IPS-20b (cell line): ENCODE data around the gene NDUFA9.
A peak's percentile ranks its signal among the peaks of the same experiment; 100 is the strongest.

Experiments used
- H3K27ac ChIP-seq: one replicate; pipeline ENCODE4 v1.5.1; 2013; ENCODE audit warnings: low read length
- H3K27me3 ChIP-seq: 2 replicates; pipeline ENCODE4 v1.6.1; 2013; ENCODE audit warnings: mild to moderate bottlenecking, low read length, inconsistent platforms; ENCODE audit not compliant: insufficient read depth
- H3K36me3 ChIP-seq: 2 replicates; pipeline ENCODE4 v1.6.1; 2013; ENCODE audit warnings: low read depth, mild to moderate bottlenecking, inconsistent platforms, low read length, moderate library complexity; ENCODE audit not compliant: insufficient read depth
- H3K4me1 ChIP-seq: 2 replicates; pipeline ENCODE4 v1.6.1; 2013; ENCODE audit warnings: mild to moderate bottlenecking, control low read depth, inconsistent platforms, low read length, moderate library complexity; ENCODE audit not compliant: insufficient read depth
- H3K4me3 ChIP-seq: 2 replicates; pipeline ENCODE4 v1.5.1; 2013; ENCODE audit warnings: mild to moderate bottlenecking, low read length, inconsistent platforms
- H3K9ac ChIP-seq: 2 replicates; pipeline ENCODE4 v1.6.1; 2013; ENCODE audit warnings: low read depth, mild to moderate bottlenecking, inconsistent platforms, low read length, moderate library complexity
- H3K9me3 ChIP-seq: 2 replicates; pipeline ENCODE4 v1.6.1; 2013; ENCODE audit warnings: mild to moderate bottlenecking, low read depth, low read length, inconsistent platforms; ENCODE audit not compliant: insufficient read depth

NDUFA9 gene

DNA sequence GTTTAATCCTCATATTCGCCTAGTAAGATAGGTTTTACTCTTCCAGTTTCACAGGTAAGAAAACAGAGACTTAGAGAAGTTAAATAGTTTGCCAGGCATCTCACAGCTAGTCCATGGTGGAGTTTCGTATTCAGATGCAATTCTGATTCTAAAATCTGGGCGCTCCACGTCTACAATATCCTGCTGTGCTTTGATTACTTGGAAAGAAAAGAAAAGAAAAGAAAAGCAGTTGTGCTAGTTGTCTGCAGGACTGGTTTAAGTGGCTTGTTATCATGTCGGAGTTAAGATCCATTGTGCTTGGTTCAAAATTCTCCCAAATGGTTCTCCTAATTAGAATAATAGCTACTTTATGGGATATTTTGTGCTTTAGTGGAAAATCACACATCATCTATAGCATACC is 18.7 kb upstream of the NDUFA9 start:
- no peaks in the 10 kb centered on the region for H3K36me3 ChIP-seq
- H3K9ac ChIP-seq: no peak overlapping the region
- no peaks in the 10 kb centered on the region for H3K9me3 ChIP-seq
- peaks cover 13% of the 10 kb centered on the region; the same call in 1 of the 2 replicates for H3K4me1 ChIP-seq
- H3K4me3 ChIP-seq: peak overlapping the region; percentile 17
- no peaks in the 10 kb centered on the region for H3K27me3 ChIP-seq
- H3K27ac ChIP-seq: no peak overlapping the region

DNA sequence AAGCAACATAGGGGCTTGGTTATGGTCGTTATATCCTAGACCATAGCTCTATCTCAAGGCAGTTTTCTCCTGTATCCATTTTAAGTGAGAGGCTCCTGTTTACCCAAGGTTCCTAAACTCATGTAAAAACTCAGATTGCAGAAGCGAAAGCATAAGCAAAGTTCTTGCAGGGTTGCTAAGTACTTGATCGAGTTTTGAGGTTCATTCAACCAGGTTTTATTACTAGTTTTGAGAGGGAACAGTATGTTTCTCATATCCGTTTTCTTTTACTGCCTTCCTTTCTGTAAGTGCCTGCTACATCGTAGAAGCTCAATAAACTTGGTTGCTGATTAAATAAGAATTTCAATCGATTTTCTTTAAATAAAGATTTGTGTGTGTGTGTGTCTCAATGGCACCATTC is 5.2 kb upstream of the NDUFA9 start:
- Histone ChIP-seq H3K9ac (no peak overlapping the region), H3K27ac (no peak overlapping the region), H3K9me3 (no peaks in the 10 kb centered on the region), H3K36me3 (no peaks in the 10 kb centered on the region), H3K27me3 (no peaks in the 10 kb centered on the region), H3K4me1 (no peaks in the 10 kb centered on the region), H3K4me3 (no peak overlapping the region)

DNA sequence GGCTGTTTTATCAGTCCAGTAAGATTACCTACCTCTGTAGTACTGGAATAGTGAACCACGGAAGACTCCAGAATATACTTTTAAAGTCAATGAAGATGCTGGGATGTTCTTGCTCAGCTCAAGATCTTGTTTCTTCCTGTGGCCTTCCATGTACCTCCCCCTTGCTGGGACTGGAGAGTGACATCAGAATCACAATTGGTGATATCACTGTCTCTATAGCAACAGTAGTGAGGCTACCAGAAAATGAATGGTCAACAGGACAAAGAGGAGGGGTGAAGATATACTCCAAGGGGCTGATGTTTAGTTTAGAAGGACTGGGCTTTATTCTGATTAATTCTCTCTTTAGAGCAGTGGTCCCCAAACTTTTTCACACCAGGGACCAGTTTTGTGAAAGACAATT is 3.9 kb upstream of the NDUFA9 start:
- Histone ChIP-seq H3K4me1 (peaks cover 1% of the 10 kb centered on the region; the same call in 1 of the 2 replicates), H3K27me3 (no peaks in the 10 kb centered on the region), H3K9ac (no peak overlapping the region), H3K36me3 (no peaks in the 10 kb centered on the region), H3K9me3 (no peaks in the 10 kb centered on the region), H3K4me3 (no peak overlapping the region), H3K27ac (no peak overlapping the region)

DNA sequence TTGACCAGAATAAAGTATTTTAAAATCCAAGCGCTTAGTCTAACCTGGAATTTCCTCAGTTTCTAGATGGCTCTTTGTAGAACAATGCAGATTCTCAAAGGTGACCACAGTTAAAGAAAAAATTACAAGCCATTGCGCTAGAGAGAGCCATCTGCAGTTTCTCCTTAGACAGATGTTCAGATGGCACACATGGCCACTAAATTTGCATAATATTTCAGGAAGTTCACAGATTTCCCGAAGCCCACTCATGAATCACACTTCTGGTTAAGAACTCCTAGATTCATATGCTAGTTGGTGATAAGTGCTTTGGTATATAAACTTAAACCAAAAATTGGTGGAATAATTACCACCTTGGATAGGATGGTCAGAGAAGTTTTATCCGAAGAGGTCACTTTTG is 812 bp upstream of the NDUFA9 start:
- Histone ChIP-seq H3K27ac (no peak overlapping the region), H3K9me3 (no peaks in the 10 kb centered on the region), H3K9ac (peak overlapping the region; percentile 88; the same call in 1 of the 2 replicates), H3K27me3 (no peaks in the 10 kb centered on the region), H3K4me3 (peak overlapping the region; percentile 89), H3K4me1 (peaks cover 3% of the 10 kb centered on the region; the same call in 1 of the 2 replicates), H3K36me3 (no peaks in the 10 kb centered on the region)

DNA sequence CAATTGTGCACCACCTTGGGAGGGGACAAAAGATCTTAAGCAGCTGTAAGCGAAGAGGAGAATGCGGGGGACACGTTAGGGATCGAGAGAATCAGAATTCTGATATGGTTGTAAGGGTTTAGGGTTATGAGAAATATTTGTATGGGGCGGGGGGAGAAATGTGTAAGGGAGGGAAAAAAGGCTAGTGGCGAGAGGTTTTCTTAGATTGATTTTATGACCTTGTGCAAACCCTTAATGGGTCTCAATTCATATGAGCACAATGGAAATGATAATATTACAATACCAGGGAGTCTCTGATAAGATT is 396 bp downstream of the NDUFA9 start:
- Histone ChIP-seq H3K27me3 (no peaks in the 10 kb centered on the region), H3K9ac (peak overlapping the region; percentile 88), H3K4me1 (peaks cover 3% of the 10 kb centered on the region; the same call in 1 of the 2 replicates), H3K4me3 (peak overlapping the region; percentile 89), H3K36me3 (peaks cover 6% of the 10 kb centered on the region), H3K27ac (peak overlapping the region; percentile 37), H3K9me3 (no peaks in the 10 kb centered on the region)

DNA sequence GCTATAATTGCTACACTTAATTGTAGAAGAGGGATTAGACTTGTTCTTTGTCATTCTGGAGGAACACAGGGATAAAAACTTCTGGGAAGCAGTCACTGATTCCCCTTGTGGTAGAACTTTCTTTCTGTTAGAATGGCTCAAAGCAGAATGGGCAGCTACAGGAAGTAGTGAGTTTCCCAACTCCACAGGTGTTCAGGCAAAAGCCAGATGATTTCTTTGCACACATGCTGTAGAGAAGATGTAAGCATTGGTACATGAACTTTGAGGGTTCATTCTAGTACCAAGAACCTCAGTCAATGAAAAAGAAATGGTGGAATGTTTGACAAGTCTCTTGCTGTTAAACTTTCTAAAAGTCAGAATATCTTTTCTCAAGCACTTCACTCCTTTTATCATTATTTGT is 4.3 kb downstream of the NDUFA9 start:
- peaks cover 45% of the 10 kb centered on the region for H3K36me3 ChIP-seq
- no peak overlapping the region for H3K9ac ChIP-seq
- H3K4me3 ChIP-seq: no peak overlapping the region
- no peaks in the 10 kb centered on the region for H3K27me3 ChIP-seq
- H3K27ac ChIP-seq: no peak overlapping the region
- no peaks in the 10 kb centered on the region for H3K9me3 ChIP-seq
- H3K4me1 ChIP-seq: peaks cover 3% of the 10 kb centered on the region; the same call in 1 of the 2 replicates

DNA sequence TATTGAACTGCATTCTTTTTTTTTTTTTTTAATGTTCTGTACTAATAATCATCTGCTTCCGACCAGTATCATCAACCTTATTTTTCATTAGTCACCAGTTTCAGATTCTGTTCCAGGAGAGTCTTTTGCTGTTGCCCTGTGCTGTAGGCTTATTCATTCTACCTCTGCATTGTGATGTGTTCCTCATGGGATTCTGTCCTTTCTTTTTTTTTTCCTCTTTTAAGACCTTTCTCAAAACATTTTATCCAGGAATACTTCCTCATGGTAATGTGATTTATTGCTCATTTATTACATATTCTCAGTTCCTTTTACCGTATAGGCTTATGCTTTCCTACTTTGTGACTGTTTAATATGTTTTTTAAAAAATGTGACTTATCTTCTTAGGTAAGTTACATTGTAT is 4.8 kb downstream of the NDUFA9 start:
- Histone ChIP-seq H3K27me3 (no peaks in the 10 kb centered on the region), H3K4me1 (peaks cover 3% of the 10 kb centered on the region; the same call in 1 of the 2 replicates), H3K27ac (no peak overlapping the region), H3K36me3 (peaks cover 48% of the 10 kb centered on the region), H3K4me3 (no peak overlapping the region), H3K9ac (no peak overlapping the region), H3K9me3 (no peaks in the 10 kb centered on the region)

DNA sequence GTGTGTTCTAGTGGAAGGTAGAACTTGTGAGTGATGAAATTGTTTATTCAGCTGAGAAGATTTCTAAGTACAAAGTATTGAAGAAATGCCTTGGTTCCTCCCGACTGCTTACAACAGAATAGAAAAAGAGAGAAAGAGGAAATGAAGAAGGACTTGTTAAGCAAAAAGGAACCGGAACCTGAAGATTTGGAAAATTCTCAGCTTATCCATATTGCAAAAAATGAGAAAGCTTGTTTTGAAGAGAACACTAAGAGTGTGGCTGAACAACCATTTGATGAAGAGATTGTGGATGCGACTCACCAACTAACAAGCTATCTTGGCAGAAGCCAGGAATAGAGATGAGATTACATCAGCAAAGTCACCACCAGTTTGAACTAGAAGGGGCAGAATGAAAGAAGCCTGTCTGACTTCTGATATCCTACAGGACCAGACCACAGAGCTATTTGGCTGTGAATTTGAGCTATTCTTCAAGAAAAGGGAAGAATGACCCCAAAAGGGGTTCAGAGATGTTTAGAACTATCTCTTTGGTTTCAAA is 15.1 kb downstream of the NDUFA9 start:
- Histone ChIP-seq H3K27me3 (no peaks in the 10 kb centered on the region), H3K4me1 (no peaks in the 10 kb centered on the region), H3K36me3 (peaks cover 97% of the 10 kb centered on the region), H3K27ac (no peak overlapping the region), H3K9me3 (no peaks in the 10 kb centered on the region), H3K4me3 (no peak overlapping the region), H3K9ac (no peak overlapping the region)

DNA sequence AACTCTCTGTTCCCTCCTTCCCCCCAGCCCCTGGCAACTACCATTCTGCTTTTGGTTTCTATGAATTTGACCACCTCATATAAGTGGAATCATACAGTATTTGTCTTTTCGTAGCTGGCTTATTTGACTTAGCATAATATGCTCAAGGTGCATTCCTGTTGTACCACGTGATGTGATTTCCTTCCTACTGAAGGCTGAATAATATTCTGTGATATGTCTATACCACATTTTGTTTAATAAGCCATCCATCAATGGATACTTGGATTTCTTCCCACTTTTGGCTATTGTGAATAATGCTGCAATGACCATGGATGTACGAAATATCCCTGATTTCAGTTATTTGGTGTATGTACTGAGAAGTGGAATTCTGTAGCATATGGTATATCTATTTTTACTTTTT is 16.3 kb downstream of the NDUFA9 start:
- H3K27ac ChIP-seq: no peak overlapping the region
- H3K9ac ChIP-seq: no peak overlapping the region
- no peak overlapping the region for H3K4me3 ChIP-seq
- no peaks in the 10 kb centered on the region for H3K4me1 ChIP-seq
- peaks cover 97% of the 10 kb centered on the region for H3K36me3 ChIP-seq
- H3K27me3 ChIP-seq: no peaks in the 10 kb centered on the region
- H3K9me3 ChIP-seq: no peaks in the 10 kb centered on the region

DNA sequence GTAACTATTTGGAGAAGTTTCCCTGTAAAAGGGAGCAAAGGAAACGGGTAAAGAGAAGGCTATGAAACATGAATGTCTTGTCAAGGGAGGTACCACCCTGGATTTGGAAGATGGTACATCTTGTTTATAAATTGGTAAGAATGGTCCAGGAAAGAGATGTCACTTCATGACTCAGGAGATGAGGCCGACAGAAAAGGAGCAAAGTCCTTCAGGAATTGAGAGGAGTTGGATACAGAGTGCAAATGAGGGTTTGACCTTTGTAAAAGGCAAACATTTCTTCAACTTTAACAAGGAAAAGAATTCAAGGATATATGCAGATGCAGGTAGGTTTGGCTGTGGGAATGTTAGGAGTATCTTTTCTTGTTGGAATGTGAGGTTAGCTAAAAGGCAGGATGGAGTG is 30.8 kb downstream of the NDUFA9 start:
- no peaks in the 10 kb centered on the region for H3K4me1 ChIP-seq
- no peaks in the 10 kb centered on the region for H3K9me3 ChIP-seq
- H3K27me3 ChIP-seq: no peaks in the 10 kb centered on the region
- peaks cover 28% of the 10 kb centered on the region for H3K36me3 ChIP-seq
- H3K4me3 ChIP-seq: no peak overlapping the region
- H3K27ac ChIP-seq: no peak overlapping the region
- no peak overlapping the region for H3K9ac ChIP-seq

DNA sequence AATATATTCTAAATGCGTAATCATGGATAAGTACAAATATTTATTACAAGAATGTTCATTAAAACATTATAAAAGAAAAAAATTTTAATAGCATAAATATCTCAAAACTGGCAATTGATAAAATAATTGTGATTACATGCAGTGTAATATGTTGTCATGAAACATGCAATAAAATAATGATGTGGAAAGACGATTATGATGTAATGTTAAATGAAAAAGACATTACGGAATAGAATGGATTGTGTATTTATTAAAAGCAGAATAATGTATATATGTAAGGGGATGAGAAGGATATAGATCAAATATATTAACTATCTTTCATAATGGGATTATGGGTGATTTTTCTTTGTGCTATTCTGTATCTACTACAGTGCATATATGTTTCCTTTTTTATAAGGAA is 32.8 kb downstream of the NDUFA9 start:
- no peaks in the 10 kb centered on the region for H3K9me3 ChIP-seq
- H3K9ac ChIP-seq: no peak overlapping the region
- no peak overlapping the region for H3K4me3 ChIP-seq
- H3K4me1 ChIP-seq: no peaks in the 10 kb centered on the region
- H3K27me3 ChIP-seq: no peaks in the 10 kb centered on the region
- H3K27ac ChIP-seq: no peak overlapping the region
- peaks cover 46% of the 10 kb centered on the region for H3K36me3 ChIP-seq

DNA sequence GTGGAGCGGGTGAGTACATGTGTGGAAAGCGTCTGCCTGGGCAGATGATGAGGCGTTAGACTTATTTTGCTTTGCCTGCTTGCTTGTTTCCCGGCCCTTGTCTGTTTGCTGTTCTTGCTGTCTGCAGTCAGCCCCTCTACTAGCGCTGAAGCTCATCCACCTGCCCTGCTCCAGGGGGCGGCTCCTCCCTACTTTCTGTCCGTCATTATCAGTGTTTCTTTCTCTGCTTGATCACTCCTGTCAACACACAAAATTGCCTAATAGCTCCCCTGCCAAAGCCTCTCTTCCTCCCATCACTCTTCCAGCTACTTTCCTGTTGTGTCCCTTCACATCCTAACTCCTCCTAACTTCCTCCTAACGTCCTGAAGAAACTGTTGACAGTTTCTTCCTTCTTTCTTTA is 36.4 kb downstream of the NDUFA9 start:
- H3K27me3 ChIP-seq: no peaks in the 10 kb centered on the region
- H3K4me3 ChIP-seq: no peak overlapping the region
- H3K27ac ChIP-seq: no peak overlapping the region
- H3K36me3 ChIP-seq: peaks cover 63% of the 10 kb centered on the region
- no peaks in the 10 kb centered on the region for H3K4me1 ChIP-seq
- H3K9ac ChIP-seq: no peak overlapping the region
- H3K9me3 ChIP-seq: peaks cover 3% of the 10 kb centered on the region; the same call in 1 of the 2 replicates
